Germinal center (tissue), 1 donor: ENCODE measurements around the gene FRMD4A.
A peak's percentile ranks its signal among the peaks of the same experiment; 100 is the strongest.
"Not testable (repeated sequence)": the region's sequence is repeated elsewhere in the genome, so short reads cannot be mapped to it uniquely, and the experiment has no call there.

Source experiments
- DNase-seq: peaks from one replicate; pipeline ENCODE4 v3.0.0; 2012; ENCODE audit warnings: mixed read lengths, low spot score

The FRMD4A gene

GRCh38 chr10:13716081-13717071 is 614.3 kb downstream of the FRMD4A start:
- no peak for DNase-seq

DNA sequence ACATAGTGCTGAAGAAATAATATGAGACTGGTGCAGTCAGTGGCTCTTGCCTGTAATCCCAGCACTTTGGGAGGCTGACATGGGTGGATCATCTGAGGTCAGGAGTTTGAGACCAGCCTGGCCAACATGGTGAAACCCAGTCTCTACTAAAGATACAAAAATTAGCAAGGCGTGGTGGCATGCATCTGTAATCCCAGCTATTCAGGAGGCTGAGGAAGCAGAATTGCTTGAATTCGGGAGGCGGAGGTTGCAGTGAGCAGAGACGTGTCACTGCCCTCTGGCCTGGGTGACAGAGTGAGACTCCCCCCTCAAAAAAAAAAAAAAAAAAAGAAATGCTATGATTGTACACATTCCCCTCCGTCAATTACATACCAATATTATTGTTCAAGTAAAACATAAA is 615.1 kb downstream of the FRMD4A start:
- DNase-seq = not testable (repeated sequence)

- DNase-seq = no peak
Measured at GRCh38 chr10:13715100-13715499, 615.6 kb downstream of the FRMD4A start.

DNA sequence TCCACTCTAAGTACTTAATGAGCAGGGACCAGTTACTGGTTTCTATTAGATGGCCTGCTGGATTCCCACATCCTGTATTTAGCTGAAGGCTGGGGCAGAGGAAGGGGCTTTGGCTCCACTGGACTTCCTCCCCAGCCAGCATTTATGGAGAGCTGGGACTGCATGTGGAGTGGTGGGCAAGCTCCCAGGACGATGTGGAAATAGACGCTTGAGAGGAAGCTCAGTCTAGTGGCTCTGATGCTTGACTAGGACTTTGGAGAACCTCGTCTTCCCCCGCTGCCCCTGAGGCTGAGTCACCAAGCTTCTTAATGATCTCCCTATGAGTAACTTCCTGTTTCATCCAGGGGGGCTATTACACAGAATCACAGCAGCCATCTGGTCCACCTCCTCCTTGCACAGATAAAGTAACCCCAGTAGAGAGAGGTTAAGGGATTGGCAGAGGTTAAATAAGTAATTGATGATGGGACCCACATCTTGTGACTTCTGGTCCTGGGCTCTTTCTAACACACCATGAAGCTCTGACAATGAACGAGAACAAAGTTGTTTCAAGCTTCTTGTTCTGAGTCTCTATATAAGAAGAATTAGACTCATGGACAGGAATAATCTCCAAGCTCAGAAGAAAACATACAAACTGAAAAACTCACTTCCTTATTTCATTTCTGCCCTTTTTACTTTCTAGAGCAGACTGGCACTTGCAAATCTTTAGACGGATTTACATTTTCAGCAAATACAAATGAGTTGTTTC is 617.7 kb downstream of the FRMD4A start:
- DNase-seq = peak; percentile 65

DNA sequence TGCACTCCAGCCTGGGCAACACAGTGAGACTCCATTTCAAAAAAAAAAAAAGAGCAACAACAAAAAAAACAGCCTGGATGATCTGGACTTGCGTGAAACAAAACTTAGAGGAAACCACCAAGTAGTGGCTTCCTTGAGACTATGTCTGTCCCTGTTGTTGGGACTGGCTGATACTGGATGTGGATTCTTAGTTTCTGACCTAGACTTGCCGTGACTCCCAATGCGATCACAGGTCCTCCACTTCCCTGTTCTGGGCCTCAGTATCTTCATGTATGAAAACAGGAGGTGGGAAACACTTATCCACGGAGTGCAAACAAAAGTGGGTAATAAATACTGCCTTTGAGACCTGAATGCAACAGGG is 618.3 kb downstream of the FRMD4A start:
- no peak for DNase-seq

GRCh38 chr10:13711291-13711690 is 619.4 kb downstream of the FRMD4A start:
- no peak for DNase-seq

GRCh38 chr10:13709931-13710650 is 620.6 kb downstream of the FRMD4A start:
- no peak for DNase-seq

DNA sequence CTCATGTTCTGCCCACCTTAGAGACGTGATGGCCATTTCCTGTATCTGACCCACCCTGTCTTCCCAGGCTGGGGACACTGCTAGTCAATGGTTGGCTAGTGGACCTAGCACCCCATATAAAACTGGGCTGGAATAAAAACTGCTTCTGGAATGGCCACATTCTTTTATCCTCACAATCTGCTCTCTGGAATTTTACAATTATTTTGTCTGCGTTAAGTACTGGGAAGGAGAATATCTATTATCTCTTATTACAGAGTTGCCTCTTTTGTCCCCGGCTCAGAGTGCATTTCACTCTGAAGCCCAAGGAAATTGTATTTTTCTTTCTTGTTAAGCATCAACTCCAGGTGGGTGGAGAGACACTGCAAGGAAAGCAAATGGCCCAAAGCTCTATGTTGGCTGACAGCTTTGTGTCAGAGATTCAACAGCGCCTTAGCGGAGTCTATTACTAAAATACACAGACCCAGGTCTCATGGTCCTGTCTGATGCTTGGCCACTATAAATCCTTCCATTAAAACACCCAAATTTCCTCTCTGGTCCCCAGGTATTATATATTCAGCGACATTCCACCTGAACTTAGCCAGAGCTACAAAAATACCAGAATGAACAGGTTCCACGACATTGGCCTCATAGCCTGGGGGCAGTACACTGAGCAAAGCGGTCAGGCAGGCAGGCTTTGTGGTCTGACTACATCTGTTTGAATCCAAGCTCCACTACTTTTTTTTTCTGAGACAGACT is 622.3 kb downstream of the FRMD4A start:
- DNase-seq = no peak

- DNase-seq = no peak
Measured at GRCh38 chr10:13707156-13707881, 623.4 kb downstream of the FRMD4A start.

GRCh38 chr10:13706604-13707003 is 624.1 kb downstream of the FRMD4A start:
- DNase-seq = no peak

GRCh38 chr10:13706175-13706574 is 624.5 kb downstream of the FRMD4A start:
- DNase-seq = no peak

DNA sequence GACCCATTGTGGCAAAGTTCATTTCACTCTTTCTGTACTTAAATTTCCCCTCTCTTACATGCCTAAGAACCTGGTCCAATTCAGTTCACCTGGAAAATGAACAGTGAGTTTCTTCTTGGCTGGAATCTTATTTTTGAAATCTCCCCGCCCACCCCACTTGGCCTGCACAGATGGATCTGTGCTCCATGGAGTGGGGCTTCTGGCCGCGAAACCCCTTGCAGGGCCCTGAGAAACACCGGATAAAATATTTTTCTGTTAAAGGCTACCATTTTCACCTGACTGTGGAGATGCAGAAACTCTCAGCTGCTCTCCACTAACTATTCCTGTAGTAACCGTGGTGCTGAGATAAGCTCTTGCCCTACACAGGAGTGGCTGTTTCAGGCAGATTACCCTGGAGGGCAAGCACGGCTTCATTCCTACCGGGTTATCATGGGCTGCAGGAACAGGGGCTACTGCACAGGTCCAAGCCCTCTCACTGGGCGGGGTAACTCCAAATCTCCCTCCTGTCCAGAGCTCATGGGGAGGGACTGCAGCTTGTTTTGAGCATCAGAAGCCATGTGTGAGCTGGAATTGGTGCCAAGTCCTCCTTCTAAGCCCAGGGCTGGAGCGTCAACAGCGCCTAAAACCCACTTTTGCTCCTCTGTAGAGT is 625.1 kb downstream of the FRMD4A start:
- no peak for DNase-seq

GRCh38 chr10:13704964-13705363 is 625.8 kb downstream of the FRMD4A start:
- no peak for DNase-seq

- DNase-seq = no peak
Measured at GRCh38 chr10:13703997-13704536, 626.7 kb downstream of the FRMD4A start.

DNA sequence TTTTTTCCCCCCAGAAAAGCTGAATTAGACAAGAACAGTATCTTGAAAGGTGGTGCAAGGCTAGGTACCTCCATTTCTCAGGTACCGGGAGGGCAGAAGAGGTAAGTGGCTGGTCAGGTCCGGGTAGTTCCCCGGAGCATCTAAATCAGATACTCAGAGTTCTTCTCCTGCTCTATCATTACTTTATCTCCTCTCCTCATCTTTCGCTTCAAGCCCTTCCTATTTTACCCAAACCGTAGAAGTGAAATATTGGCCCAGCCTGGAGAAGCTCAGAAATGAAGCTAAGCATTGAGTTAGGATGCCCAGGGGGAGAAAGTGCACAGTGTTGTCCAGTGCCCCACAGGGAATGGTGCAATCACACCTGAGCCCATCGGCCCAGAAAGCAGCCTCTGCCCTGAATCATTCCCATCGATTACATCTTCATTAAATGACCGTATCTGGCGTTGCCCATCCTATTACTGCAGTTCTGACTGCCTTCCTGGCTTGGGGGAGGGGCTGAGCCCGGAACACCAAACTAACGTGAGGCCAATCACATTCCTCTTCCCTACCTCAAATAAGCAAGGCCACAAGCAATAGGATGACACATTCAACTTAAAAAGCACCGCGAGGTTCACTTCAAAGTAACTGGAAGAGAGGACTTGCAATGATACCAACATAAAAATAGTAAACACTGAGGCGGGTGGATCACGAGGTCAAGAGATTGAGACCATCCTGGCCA is 627.5 kb downstream of the FRMD4A start:
- DNase-seq = no peak

- DNase-seq = no peak
Measured at GRCh38 chr10:13701157-13701919, 629.4 kb downstream of the FRMD4A start.

- DNase-seq = no peak
Measured at GRCh38 chr10:13700473-13701144, 630.1 kb downstream of the FRMD4A start.

DNA sequence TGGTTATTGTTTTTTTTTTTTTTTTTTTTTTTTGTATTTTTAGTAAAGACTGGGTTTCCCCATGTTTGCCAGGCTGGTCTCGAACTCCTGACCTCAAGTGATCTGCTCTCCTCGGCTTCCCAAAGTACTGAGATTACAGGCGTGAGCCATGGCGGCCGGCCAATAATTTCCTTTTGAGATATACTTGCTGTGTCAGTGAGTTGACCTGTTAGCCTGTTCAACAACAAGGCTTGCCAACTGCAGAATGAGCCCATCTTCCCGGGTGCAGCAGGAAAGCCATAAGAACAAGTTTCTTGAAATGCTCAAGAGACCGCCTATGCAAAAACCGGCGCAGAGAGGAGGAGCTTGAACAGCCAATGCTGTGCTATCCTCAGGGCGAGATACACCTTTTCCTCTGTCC is 631.5 kb downstream of the FRMD4A start:
- DNase-seq = no peak
